HepG2 (cell line): Measurements from ENCODE around the gene RNPEPL1. TPM values are rescaled to one million over a fixed set of nuclear protein-coding genes. Genes with fewer than 3 reads are reported as not detected.

Experiments used
- ARID4A ChIP-seq: sonication (generic); formaldehyde crosslinking; IDR thresholded peaks from 2 replicates; pipeline ENCODE4 v1.5.0; 2020; ENCODE audit warnings: mild to moderate bottlenecking, missing genetic modification reagents, borderline replicate concordance
- BCLAF1 ChIP-seq: fragments of 450-650 bp; IDR thresholded peaks from 2 replicates; pipeline ENCODE4 v1.6.1; 2017; ENCODE audit warnings: mild to moderate bottlenecking
- KDM1A ChIP-seq: IDR thresholded peaks from 2 replicates; pipeline ENCODE4 v1.6.1; 2016; ENCODE audit warnings: missing compliant biosample characterization
- KLF9 ChIP-seq: IDR thresholded peaks from 2 replicates; pipeline ENCODE4 v1.6.1; 2016; ENCODE audit warnings: low read depth
- MLLT10 ChIP-seq: sonication (generic); formaldehyde crosslinking; IDR thresholded peaks from 2 replicates; pipeline ENCODE4 v1.4.0; 2020; ENCODE audit warnings: missing genetic modification reagents
- NBN ChIP-seq: fragments of 450-650 bp; conservative IDR thresholded peaks from 2 replicates; pipeline ENCODE4 v1.6.1; 2017
- ZNF276 ChIP-seq: sonication (generic); formaldehyde crosslinking; IDR thresholded peaks from 2 replicates; pipeline ENCODE4 v1.4.0; 2020; ENCODE audit warnings: mild to moderate bottlenecking, low read depth, missing genetic modification reagents
- ZNF501 ChIP-seq: sonication (generic); formaldehyde crosslinking; IDR thresholded peaks from 2 replicates; pipeline ENCODE4 v1.5.1; 2020; ENCODE audit warnings: mild to moderate bottlenecking, moderate library complexity, missing genetic modification reagents
- ZNF570 ChIP-seq: sonication (generic); formaldehyde crosslinking; IDR thresholded peaks from 2 replicates; pipeline ENCODE4 v1.4.0; 2020; ENCODE audit warnings: mild to moderate bottlenecking, missing genetic modification reagents, borderline replicate concordance
- ZNF839 ChIP-seq: sonication (generic); formaldehyde crosslinking; IDR thresholded peaks from 2 replicates; pipeline ENCODE4 v1.4.0; 2020; ENCODE audit warnings: missing genetic modification reagents, mild to moderate bottlenecking, borderline replicate concordance
- ZSCAN30 ChIP-seq: sonication (generic); formaldehyde crosslinking; IDR thresholded peaks from 2 replicates; pipeline ENCODE4 v1.5.0; 2020; ENCODE audit warnings: mild to moderate bottlenecking, missing genetic modification reagents
- polyA plus RNA-seq, 8 experiments: library from polyadenylated mRNA; depleted of rRNA in 3 of 8; stranded (reverse) in 7 of 8; unstranded in 1 of 8; fragments of >200 nt; fragmentation: Illumina TruSeq in 4 of 8; extraction: Trizol in 4 of 8; gene quantifications; 2 replicates each; pipeline versions ENCODE4 v1.2.1 to v1.2.3, GENCODE V29; 2011 to 2016; ENCODE audit warnings: low read depth in 4 of 8, missing spikeins in 1 of 8, mixed read lengths in 1 of 8; ENCODE audit not compliant: insufficient read depth in 1 of 8
- total RNA-seq, 5 experiments: library from RNA; depleted of rRNA; stranded (reverse); fragments of >200 nt; fragmentation: Illumina TruSeq; extraction: Trizol; gene quantifications; 2 replicates each; pipeline ENCODE4 v1.2.3, GENCODE V29; 2016; ENCODE audit warnings: low read depth in 1 of 5
- TF ChIP-seq, protein P1 (sequence below): sonication (generic); formaldehyde crosslinking; conservative IDR thresholded peaks from 2 replicates; pipeline ENCODE4 v1.8.0; 2022; ENCODE audit warnings: low read depth, missing genetic modification reagents
- TF ChIP-seq, protein P2 (sequence below): sonication (generic); formaldehyde crosslinking; IDR thresholded peaks from 2 replicates; pipeline ENCODE4 v1.5.0; 2020; ENCODE audit warnings: missing genetic modification reagents, mild to moderate bottlenecking, borderline replicate concordance
- TF ChIP-seq, protein P3 (sequence below): sonication (generic); formaldehyde crosslinking; IDR thresholded peaks from 2 replicates; pipeline ENCODE4 v1.5.0; 2020; ENCODE audit warnings: missing genetic modification reagents, mild to moderate bottlenecking, borderline replicate concordance

The RNPEPL1 gene
- total and polyA plus RNA-seq, 2 of the 13 experiments (the other 11 are each of a cell fraction or from before 2014, with no cell fraction given): 13.0 to 18.0 TPM

- TF ChIP-seq ARID4A (CRISPR knock-in tag) (peak; percentile 52; the same call in 1 of the 2 replicates), KLF9 (CRISPR knock-in tag) (no peak), NBN (no peak), ZNF501 (CRISPR knock-in tag) (peak; percentile 75), ZNF276 (CRISPR knock-in tag) (peak; percentile 84; the same call in 1 of the 2 replicates), ZSCAN30 (CRISPR knock-in tag) (no peak), BCLAF1 (no peak), ZNF839 (CRISPR knock-in tag) (no peak), KDM1A (no peak), ZNF570 (no peak), MLLT10 (CRISPR knock-in tag) (no peak)
- TF ChIP-seq, protein P1, sequence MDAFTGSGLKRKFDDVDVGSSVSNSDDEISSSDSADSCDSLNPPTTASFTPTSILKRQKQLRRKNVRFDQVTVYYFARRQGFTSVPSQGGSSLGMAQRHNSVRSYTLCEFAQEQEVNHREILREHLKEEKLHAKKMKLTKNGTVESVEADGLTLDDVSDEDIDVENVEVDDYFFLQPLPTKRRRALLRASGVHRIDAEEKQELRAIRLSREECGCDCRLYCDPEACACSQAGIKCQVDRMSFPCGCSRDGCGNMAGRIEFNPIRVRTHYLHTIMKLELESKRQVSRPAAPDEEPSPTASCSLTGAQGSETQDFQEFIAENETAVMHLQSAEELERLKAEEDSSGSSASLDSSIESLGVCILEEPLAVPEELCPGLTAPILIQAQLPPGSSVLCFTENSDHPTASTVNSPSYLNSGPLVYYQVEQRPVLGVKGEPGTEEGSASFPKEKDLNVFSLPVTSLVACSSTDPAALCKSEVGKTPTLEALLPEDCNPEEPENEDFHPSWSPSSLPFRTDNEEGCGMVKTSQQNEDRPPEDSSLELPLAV (CRISPR knock-in tag): no peak
- TF ChIP-seq, protein P2, sequence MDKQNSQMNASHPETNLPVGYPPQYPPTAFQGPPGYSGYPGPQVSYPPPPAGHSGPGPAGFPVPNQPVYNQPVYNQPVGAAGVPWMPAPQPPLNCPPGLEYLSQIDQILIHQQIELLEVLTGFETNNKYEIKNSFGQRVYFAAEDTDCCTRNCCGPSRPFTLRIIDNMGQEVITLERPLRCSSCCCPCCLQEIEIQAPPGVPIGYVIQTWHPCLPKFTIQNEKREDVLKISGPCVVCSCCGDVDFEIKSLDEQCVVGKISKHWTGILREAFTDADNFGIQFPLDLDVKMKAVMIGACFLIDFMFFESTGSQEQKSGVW (CRISPR knock-in tag): no peak
- TF ChIP-seq, protein P3, sequence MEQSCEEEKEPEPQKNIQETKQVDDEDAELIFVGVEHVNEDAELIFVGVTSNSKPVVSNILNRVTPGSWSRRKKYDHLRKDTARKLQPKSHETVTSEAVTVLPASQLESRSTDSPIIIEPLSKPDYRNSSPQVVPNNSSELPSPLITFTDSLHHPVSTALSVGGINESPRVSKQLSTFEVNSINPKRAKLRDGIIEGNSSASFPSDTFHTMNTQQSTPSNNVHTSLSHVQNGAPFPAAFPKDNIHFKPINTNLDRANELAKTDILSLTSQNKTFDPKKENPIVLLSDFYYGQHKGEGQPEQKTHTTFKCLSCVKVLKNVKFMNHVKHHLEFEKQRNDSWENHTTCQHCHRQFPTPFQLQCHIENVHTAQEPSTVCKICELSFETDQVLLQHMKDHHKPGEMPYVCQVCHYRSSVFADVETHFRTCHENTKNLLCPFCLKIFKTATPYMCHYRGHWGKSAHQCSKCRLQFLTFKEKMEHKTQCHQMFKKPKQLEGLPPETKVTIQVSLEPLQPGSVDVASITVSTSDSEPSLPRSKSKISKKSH (CRISPR knock-in tag): peak; percentile 71
These were observed 2.7 kb upstream of the RNPEPL1 start (continued) for GRCh38 chr2:240565333-240566202.
